ENCODE measurements around the gene APCDD1.

DNA sequence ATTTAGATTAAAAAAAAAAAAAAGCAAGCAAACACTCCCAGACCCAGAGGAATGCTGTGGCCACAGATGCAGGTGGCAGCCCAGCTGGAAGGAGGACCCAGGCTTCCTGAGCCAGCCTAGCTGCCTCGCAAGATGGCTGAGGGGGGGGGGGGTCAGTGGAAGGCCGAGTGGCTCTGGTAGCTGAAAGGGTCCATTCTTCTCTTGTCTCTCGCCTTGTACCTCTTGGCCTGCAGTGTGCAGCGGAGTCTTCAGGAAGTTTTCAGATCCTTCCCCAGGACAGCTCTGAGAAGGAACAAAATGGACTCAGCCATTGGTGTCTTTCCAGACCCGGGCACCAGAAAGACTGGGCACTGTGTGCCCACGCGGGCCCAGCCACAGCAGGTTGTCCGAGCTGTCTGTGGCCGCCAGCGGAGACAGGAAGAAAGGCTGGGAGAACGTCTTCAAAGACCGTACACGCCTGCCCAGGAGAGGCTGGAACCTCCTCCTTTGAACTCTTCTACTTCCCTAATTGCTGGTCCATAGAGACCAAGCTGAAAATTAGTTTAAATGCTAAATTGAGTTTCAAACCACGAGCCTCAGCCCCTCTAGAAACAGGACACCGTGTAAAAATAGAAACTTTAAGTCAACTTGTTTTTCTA is 21.3 kb downstream of the APCDD1 start:
- TF ChIP-seq, protein P1, sequence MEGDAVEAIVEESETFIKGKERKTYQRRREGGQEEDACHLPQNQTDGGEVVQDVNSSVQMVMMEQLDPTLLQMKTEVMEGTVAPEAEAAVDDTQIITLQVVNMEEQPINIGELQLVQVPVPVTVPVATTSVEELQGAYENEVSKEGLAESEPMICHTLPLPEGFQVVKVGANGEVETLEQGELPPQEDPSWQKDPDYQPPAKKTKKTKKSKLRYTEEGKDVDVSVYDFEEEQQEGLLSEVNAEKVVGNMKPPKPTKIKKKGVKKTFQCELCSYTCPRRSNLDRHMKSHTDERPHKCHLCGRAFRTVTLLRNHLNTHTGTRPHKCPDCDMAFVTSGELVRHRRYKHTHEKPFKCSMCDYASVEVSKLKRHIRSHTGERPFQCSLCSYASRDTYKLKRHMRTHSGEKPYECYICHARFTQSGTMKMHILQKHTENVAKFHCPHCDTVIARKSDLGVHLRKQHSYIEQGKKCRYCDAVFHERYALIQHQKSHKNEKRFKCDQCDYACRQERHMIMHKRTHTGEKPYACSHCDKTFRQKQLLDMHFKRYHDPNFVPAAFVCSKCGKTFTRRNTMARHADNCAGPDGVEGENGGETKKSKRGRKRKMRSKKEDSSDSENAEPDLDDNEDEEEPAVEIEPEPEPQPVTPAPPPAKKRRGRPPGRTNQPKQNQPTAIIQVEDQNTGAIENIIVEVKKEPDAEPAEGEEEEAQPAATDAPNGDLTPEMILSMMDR (IDR thresholded peaks at IDR 0.05) = no peak
- TF ChIP-seq POLR2A (IDR thresholded peaks at IDR 0.05) = no peak
